ENCODE results near the gene ANO6.

The ANO6 gene

GRCh38 chr12:45353944-45354343, 138.0 kb downstream of the ANO6 start:
- TF ChIP-seq CTCF (IDR thresholded peaks at IDR 0.05; ENCODE audit: control extremely low read depth, extremely low read depth, low read depth, missing control alignments), result no peak
- POLR2A ChIA-PET, result no interaction called here
- no peak for DNase-seq (ENCODE audit: extremely low spot score)
- CTCF ChIA-PET, result interaction anchor here (1.5 to 2.3 kb wide), 2 partner anchors 12 to 16 kb away, joined by 3 to 7 read pairs; no protein-coding TSS in a partner anchor

- no peak for TF ChIP-seq CTCF (IDR thresholded peaks at IDR 0.05; ENCODE audit: control extremely low read depth, extremely low read depth, low read depth, missing control alignments)
- CTCF ChIA-PET, result interaction anchor here (0.9 to 1.5 kb wide), 3 partner anchors 12 to 60 kb away, joined by 3 read pairs; no protein-coding TSS in a partner anchor
- POLR2A ChIA-PET, result no interaction called here
- no peak for DNase-seq (ENCODE audit: extremely low spot score)
These were observed 138.5 kb downstream of the ANO6 start for GRCh38 chr12:45354399-45354798.

- DNase-seq (ENCODE audit: extremely low spot score), result no peak
- ChIA-PET CTCF (interaction anchor here (1.2 to 1.5 kb wide), 3 partner anchors 9 to 18 kb away, joined by 3 read pairs; no protein-coding TSS in a partner anchor), POLR2A (no interaction called here)
- no peak for TF ChIP-seq CTCF (IDR thresholded peaks at IDR 0.05; ENCODE audit: control extremely low read depth, extremely low read depth, low read depth, missing control alignments)
These were observed 139.8 kb downstream of the ANO6 start for GRCh38 chr12:45355730-45356129.

GRCh38 chr12:45356822-45357538, 141.1 kb downstream of the ANO6 start:
- no peak for TF ChIP-seq CTCF (IDR thresholded peaks at IDR 0.05; ENCODE audit: control extremely low read depth, extremely low read depth, low read depth, missing control alignments)
- ChIA-PET CTCF (no interaction called here), POLR2A (no interaction called here)
- no peak for DNase-seq (ENCODE audit: extremely low spot score)

GRCh38 chr12:45357539-45358417, 141.9 kb downstream of the ANO6 start:
- no peak for TF ChIP-seq CTCF (IDR thresholded peaks at IDR 0.05; ENCODE audit: control extremely low read depth, extremely low read depth, low read depth, missing control alignments)
- DNase-seq (ENCODE audit: extremely low spot score), result no peak
- CTCF ChIA-PET, result no interaction called here
- POLR2A ChIA-PET, result no interaction called here

- POLR2A ChIA-PET, result no interaction called here
- DNase-seq (ENCODE audit: extremely low spot score), result no peak
- TF ChIP-seq CTCF (IDR thresholded peaks at IDR 0.05; ENCODE audit: control extremely low read depth, extremely low read depth, low read depth, missing control alignments), result no peak
- CTCF ChIA-PET, result no interaction called here
These were observed 146.4 kb downstream of the ANO6 start for GRCh38 chr12:45362291-45362690.

Measured in GM10248 (cell line).